Stimulated activated CD4-positive, alpha-beta T cell treated with anti-CD3 and anti-CD28 coated beads, Interleukin-4, amount 100 ng/mL, for 24 hours (primary cell): ENCODE measurements around the gene MICAL2.

Experiments used
- DNase-seq: peaks from one replicate; pipeline ENCODE4 v3.0.0-alpha.2; 2020

MICAL2 gene

GRCh38 chr11:12291766-12292165 lies 181.4 kb downstream of the MICAL2 start:
- DNase-seq: no peak

DNA sequence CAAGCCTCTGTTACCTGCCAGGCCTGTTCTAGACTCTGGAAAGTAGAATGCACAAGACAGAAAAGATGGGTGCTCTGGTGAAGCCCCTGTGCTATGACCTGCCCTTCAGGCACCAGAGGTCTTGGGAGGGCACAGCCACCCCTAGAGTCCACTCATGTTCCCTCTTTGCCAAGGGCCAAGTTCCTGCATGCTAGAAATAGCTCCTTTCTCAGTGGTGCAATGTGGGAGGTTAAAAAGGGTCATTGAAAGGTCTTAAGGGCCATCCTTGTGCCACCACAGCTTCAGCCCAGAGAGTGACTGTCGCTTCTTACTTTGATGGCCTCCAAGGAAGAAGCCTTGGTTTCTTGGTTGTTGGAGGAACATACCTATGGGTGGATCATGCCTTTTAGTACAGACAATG lies 182.4 kb downstream of the MICAL2 start:
- DNase-seq: no peak

- DNase-seq: no peak
These were observed 183.1 kb downstream of the MICAL2 start for GRCh38 chr11:12293486-12293885.

- no peak for DNase-seq
These were observed 184.2 kb downstream of the MICAL2 start for GRCh38 chr11:12294613-12295012.

- no peak for DNase-seq
These were observed 185.6 kb downstream of the MICAL2 start for GRCh38 chr11:12295943-12296342.

DNA sequence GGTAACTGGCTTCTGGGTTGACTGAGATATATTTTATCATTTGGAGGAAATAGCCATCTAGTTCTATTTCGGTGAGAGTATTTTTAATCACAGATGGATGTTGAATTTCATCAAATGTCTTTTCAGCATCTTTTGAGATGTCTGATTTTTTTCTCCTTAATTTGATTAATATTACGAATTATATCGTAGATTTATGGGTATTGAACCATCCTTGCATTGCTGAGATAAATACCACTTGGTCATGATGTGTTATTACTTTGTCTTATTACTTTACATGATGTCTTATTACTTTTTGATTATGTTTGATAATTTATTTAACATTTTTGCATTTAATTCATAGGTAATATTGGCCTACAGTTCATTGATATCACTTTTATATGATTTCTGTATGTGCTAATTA lies 188.2 kb downstream of the MICAL2 start:
- no peak for DNase-seq

GRCh38 chr11:12301379-12301778 lies 191.0 kb downstream of the MICAL2 start:
- DNase-seq: no peak

- DNase-seq: no peak
These were observed 193.2 kb downstream of the MICAL2 start for GRCh38 chr11:12303421-12304149.

DNA sequence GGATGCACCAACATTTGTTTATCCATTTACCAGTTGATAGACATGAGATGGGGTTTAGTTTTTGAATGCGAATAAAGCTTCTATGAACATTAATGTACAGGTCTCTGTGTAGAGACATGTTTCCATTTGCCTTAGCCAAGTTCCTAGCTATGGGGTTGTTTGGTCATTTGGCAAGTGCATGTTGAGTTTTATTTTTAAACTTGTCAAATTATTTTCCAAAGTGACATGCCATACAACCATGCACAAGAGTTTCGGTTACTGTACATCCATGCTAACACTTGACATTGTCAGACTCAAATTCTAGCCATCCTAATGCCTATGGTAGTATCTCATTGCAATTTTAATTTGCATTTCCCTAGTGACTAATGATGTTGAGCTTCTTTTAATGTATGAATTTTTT lies 196.4 kb downstream of the MICAL2 start:
- DNase-seq: no peak

DNA sequence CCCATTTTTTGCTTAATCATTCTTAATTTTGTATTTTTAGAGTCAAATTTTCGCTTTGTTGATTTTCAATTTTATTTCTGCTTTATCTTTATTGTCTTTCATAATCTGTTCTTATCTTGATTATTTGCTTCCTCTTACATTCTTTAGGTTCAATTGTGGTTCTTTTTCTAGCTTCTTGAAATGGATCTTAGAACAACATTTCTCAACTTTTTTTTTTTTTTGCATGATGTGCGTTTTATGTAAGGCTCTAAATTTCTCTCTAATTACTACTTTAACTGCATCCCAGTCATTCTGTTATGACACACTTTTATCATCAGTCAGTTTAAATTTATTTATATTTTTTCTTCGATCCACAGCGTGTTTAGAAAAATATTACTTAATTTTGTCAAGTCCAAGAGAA lies 201.7 kb downstream of the MICAL2 start:
- no peak for DNase-seq
